Thymus (tissue), 11 donors: ENCODE results near the gene PPP1R1A. TPM values are rescaled to one million over a fixed set of nuclear protein-coding genes. Genes with fewer than 3 reads are reported as not detected.

ENCODE experiments used
- DNase-seq, 9 donors: peaks; one replicate each; pipeline ENCODE4 v3.0.0-alpha.2; 2013; ENCODE audit warnings: low spot score in 9 of 9, low read depth in 6 of 9, missing footprints in 1 of 9
- H3K27ac ChIP-seq, 2 donors: one replicate each; pipeline ENCODE4 v1.5.1; 2013; ENCODE audit warnings: control low read depth in 1 of 2, low read depth in 1 of 2, low read length in 1 of 2, mild to moderate bottlenecking in 1 of 2, moderate library complexity in 1 of 2
- H3K27me3 ChIP-seq, 2 donors: one replicate each; pipeline ENCODE4 v1.5.1; 2013; ENCODE audit warnings: low read length in 1 of 2; ENCODE audit not compliant: control insufficient read depth in 2 of 2, insufficient read depth in 1 of 2
- H3K36me3 ChIP-seq, 2 donors: one replicate each; pipeline ENCODE4 v1.5.1; 2013; ENCODE audit warnings: low read length in 1 of 2, mild to moderate bottlenecking in 1 of 2, moderate library complexity in 1 of 2; ENCODE audit not compliant: control insufficient read depth in 2 of 2, insufficient read depth in 2 of 2
- H3K4me1 ChIP-seq, 2 donors: one replicate each; pipeline ENCODE4 v1.5.1; 2013; ENCODE audit warnings: low read length in 2 of 2; ENCODE audit not compliant: control insufficient read depth in 2 of 2, insufficient read depth in 2 of 2
- H3K4me3 ChIP-seq, 2 donors: one replicate each; pipeline ENCODE4 v1.5.1; 2013; ENCODE audit warnings: low read length in 2 of 2, control low read depth in 1 of 2, mild to moderate bottlenecking in 1 of 2
- H3K9me3 ChIP-seq, 2 donors: one replicate each; pipeline ENCODE4 v1.5.1; 2013; ENCODE audit warnings: low read length in 1 of 2, mild to moderate bottlenecking in 1 of 2; ENCODE audit not compliant: control insufficient read depth in 2 of 2, insufficient read depth in 1 of 2
- WGBS: extraction: QIAGEN DNeasy Blood & Tissue Kit; methylation state at CpG from one replicate; pipeline ENCODE4 v1.1.7; 2013; 5-methylcytosine and 5-hydroxymethylcytosine counted together
- polyA plus RNA-seq: library from polyadenylated mRNA; stranded (reverse); fragments of 200-250 nt; gene quantifications from one replicate; pipeline ENCODE4 v1.2.3, GENCODE V29; 2013
- total RNA-seq: library from RNA; stranded (reverse); fragments of 120-200 nt; gene quantifications from one replicate; pipeline ENCODE4 v1.2.4, GENCODE V29; 2013
- donor health status: healthy.

PPP1R1A gene
- total and polyA plus RNA-seq, 2 donors: 0.09 to 0.91 TPM

GRCh38 chr12:54624315-54625279, 36.1 kb upstream of the PPP1R1A start:
- H3K4me1 ChIP-seq: no peaks in the 10 kb centered on the region
- peaks cover 0 to 4% of the 10 kb centered on the region in 2 donors for H3K9me3 ChIP-seq
- no peak overlapping the region for H3K27ac ChIP-seq
- 57% methylated on average over 5 of the region's 5 CpGs for WGBS
- H3K4me3 ChIP-seq: no peak overlapping the region
- H3K27me3 ChIP-seq: peaks cover 0 to 4% of the 10 kb centered on the region in 2 donors
- DNase-seq: no peak
- no peaks in the 10 kb centered on the region for H3K36me3 ChIP-seq

- H3K27ac ChIP-seq: no peak overlapping the region
- no peak overlapping the region for H3K4me3 ChIP-seq
- no peak for DNase-seq
- H3K9me3 ChIP-seq: peaks cover 0 to 4% of the 10 kb centered on the region in 2 donors
- peaks cover 0 to 8% of the 10 kb centered on the region in 2 donors for H3K27me3 ChIP-seq
- no peaks in the 10 kb centered on the region for H3K4me1 ChIP-seq
- no peaks in the 10 kb centered on the region for H3K36me3 ChIP-seq
Observed at GRCh38 chr12:54622463-54623183, 34.2 kb upstream of the PPP1R1A start.

- Histone ChIP-seq H3K27me3 (peaks cover 0 to 24% of the 10 kb centered on the region in 2 donors), H3K4me3 (no peak overlapping the region), H3K4me1 (no peaks in the 10 kb centered on the region), H3K36me3 (no peaks in the 10 kb centered on the region), H3K27ac (no peak overlapping the region), H3K9me3 (no peaks in the 10 kb centered on the region)
- DNase-seq: no peak
- WGBS: 9% methylated on average over 6 of the region's 6 CpGs
Observed at GRCh38 chr12:54616933-54617680, 28.6 kb upstream of the PPP1R1A start.

GRCh38 chr12:54612225-54612750, 23.8 kb upstream of the PPP1R1A start:
- 91% methylated on average over 1 of the region's 1 CpG for WGBS
- no peak for DNase-seq
- H3K27ac ChIP-seq: no peak overlapping the region
- H3K4me3 ChIP-seq: no peak overlapping the region
- H3K36me3 ChIP-seq: no peaks in the 10 kb centered on the region
- no peaks in the 10 kb centered on the region for H3K9me3 ChIP-seq
- H3K27me3 ChIP-seq: peaks cover 0 to 24% of the 10 kb centered on the region in 2 donors
- H3K4me1 ChIP-seq: no peaks in the 10 kb centered on the region

GRCh38 chr12:54611715-54612149, 23.3 kb upstream of the PPP1R1A start:
- peaks cover 0 to 19% of the 10 kb centered on the region in 2 donors for H3K27me3 ChIP-seq
- no peaks in the 10 kb centered on the region for H3K4me1 ChIP-seq
- 95% methylated on average over 3 of the region's 3 CpGs for WGBS
- no peak overlapping the region for H3K4me3 ChIP-seq
- H3K36me3 ChIP-seq: no peaks in the 10 kb centered on the region
- no peaks in the 10 kb centered on the region for H3K9me3 ChIP-seq
- DNase-seq: no peak
- no peak overlapping the region for H3K27ac ChIP-seq

- Histone ChIP-seq H3K9me3 (no peaks in the 10 kb centered on the region), H3K27me3 (peaks cover 0 to 6% of the 10 kb centered on the region in 2 donors), H3K4me1 (no peaks in the 10 kb centered on the region), H3K36me3 (no peaks in the 10 kb centered on the region), H3K4me3 (no peak overlapping the region), H3K27ac (no peak overlapping the region)
- 92% methylated on average over 2 of the region's 2 CpGs for WGBS
- DNase-seq: no peak
Observed at GRCh38 chr12:54608769-54609168, 20.3 kb upstream of the PPP1R1A start.

- Histone ChIP-seq H3K36me3 (no peaks in the 10 kb centered on the region), H3K4me1 (no peaks in the 10 kb centered on the region), H3K27me3 (peaks cover 0 to 6% of the 10 kb centered on the region in 2 donors), H3K27ac (no peak overlapping the region), H3K4me3 (no peak overlapping the region), H3K9me3 (no peaks in the 10 kb centered on the region)
- DNase-seq: no peak
- WGBS: 91% methylated on average over 6 of the region's 6 CpGs
Observed at GRCh38 chr12:54608156-54608555, 19.7 kb upstream of the PPP1R1A start.

- Histone ChIP-seq H3K27ac (no peak overlapping the region), H3K4me1 (no peaks in the 10 kb centered on the region), H3K36me3 (no peaks in the 10 kb centered on the region), H3K27me3 (peaks cover 0 to 4% of the 10 kb centered on the region in 2 donors), H3K9me3 (no peaks in the 10 kb centered on the region), H3K4me3 (no peak overlapping the region)
- WGBS: 74% methylated on average over 4 of the region's 4 CpGs
- no peak for DNase-seq
Observed at GRCh38 chr12:54606556-54606955, 18.1 kb upstream of the PPP1R1A start.
